Memory B cell (primary cell): ENCODE results near the gene MUC6.

Experiments used
- ATAC-seq: fragments of 150-1000 bp; cut with Tn5 transposase; 2 replicates; pipeline ENCODE4 v1.10.0; 2021; ENCODE audit warnings: low read depth, mild to moderate bottlenecking, moderate library complexity
- DNase-seq, 2 donors: peaks; one replicate each; pipeline ENCODE4 v3.0.0; 2022; ENCODE audit warnings: low spot score in 2 of 2
- H3K27ac Mint-ChIP-seq: one replicate; pipeline ENCODE4 v1.8.0; 2022; ENCODE audit warnings: mild to moderate bottlenecking, moderate library complexity, mixed read lengths
- H3K27me3 Mint-ChIP-seq: one replicate; pipeline ENCODE4 v1.8.0; 2022; ENCODE audit warnings: mixed read lengths
- H3K36me3 Mint-ChIP-seq: one replicate; pipeline ENCODE4 v1.8.0; 2022; ENCODE audit warnings: mild to moderate bottlenecking, mixed read lengths
- H3K4me1 Mint-ChIP-seq: one replicate; pipeline ENCODE4 v1.8.0; 2022; ENCODE audit warnings: mixed read lengths
- H3K4me3 Mint-ChIP-seq: one replicate; pipeline ENCODE4 v1.8.0; 2022; ENCODE audit warnings: mild to moderate bottlenecking, moderate library complexity, mixed read lengths
- H3K9me3 Mint-ChIP-seq: one replicate; pipeline ENCODE4 v1.8.0; 2022; ENCODE audit warnings: mixed read lengths

Gene MUC6

GRCh38 chr11:1030556-1030955 is 6.0 kb downstream of the MUC6 start:
- DNase-seq (no peak), ATAC-seq (no peak)
- Mint-ChIP-seq H3K4me3 (no peak overlapping the region), H3K9me3 (peaks cover 6% of the 10 kb centered on the region), H3K4me1 (no peaks in the 10 kb centered on the region), H3K27ac (no peak overlapping the region), H3K27me3 (no peaks in the 10 kb centered on the region), H3K36me3 (no peaks in the 10 kb centered on the region)

DNA sequence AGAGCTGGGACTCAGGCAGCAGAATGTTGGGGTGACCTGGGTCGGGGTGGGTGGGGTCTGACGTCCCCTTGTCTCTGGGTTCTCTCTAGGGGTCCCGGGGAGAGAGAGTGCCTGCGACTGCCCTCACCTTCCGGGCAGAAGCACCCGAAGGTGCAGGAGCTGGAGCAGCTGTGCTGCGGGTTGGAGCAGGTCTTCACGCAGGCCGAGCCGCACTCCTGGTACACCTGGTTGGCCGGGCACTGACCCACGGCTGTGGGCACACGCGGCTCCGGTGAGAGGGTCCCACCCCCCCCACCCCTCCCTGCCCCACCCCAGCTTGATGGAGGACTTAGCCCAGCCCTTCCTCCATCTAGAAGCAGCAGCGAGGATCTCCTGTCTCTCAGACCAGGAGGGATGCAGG is 6.4 kb downstream of the MUC6 start:
- Mint-ChIP-seq H3K27ac (no peak overlapping the region), H3K9me3 (peaks cover 6% of the 10 kb centered on the region), H3K27me3 (no peaks in the 10 kb centered on the region), H3K36me3 (no peaks in the 10 kb centered on the region), H3K4me1 (no peaks in the 10 kb centered on the region), H3K4me3 (no peak overlapping the region)
- DNase-seq (no peak), ATAC-seq (no peak)

DNA sequence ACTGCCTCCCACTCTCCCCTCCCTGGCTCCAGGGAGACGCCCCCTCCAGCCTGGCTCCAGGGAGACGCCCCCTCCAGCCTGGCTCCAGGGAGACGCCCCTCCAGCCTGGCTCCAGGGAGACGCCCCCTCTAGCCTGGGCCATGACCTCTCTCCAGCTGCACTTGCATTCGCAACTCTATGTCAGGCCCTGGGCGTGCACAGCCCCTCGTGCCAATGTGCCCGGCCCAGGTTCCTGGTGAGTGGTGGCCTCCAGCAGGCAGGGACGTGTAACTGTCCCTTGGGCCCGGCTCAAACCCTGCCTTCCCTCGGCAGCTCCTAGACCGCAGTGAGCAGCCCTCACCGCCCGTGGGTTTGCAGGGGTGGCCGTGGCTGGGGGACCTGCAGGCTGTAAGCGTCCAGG is 6.9 kb downstream of the MUC6 start:
- DNase-seq (no peak), ATAC-seq (no peak)
- Mint-ChIP-seq H3K4me3 (no peak overlapping the region), H3K27me3 (no peaks in the 10 kb centered on the region), H3K36me3 (no peaks in the 10 kb centered on the region), H3K4me1 (no peaks in the 10 kb centered on the region), H3K27ac (no peak overlapping the region), H3K9me3 (peaks cover 6% of the 10 kb centered on the region)

- DNase-seq: no peak
- no peak overlapping the region for H3K27ac Mint-ChIP-seq
- no peaks in the 10 kb centered on the region for H3K4me1 Mint-ChIP-seq
- no peak for ATAC-seq
- peaks cover 6% of the 10 kb centered on the region for H3K9me3 Mint-ChIP-seq
- no peaks in the 10 kb centered on the region for H3K36me3 Mint-ChIP-seq
- no peaks in the 10 kb centered on the region for H3K27me3 Mint-ChIP-seq
- H3K4me3 Mint-ChIP-seq: no peak overlapping the region
Measured at GRCh38 chr11:1029051-1029450, 7.5 kb downstream of the MUC6 start.

DNA sequence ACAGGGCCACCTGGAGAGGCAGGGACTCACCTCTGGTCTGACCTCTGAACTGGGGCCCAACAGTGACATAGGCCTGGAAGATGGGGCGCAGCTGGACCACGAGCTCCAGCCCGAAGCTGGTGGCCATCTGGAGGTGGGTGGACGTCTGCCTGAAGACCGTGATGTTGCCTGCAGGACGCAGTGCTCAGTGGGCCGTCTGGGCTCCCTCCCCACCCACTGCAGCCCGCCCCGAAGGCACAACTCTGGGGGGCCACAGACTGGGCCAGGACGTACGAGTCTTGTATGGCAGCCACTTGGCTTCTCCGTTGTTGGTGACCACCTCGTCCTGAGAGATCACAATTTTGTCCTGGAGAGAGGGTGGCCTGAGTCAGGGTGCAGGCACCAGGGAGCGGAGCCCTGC is 7.9 kb downstream of the MUC6 start:
- DNase-seq (no peak), ATAC-seq (no peak)
- no peak overlapping the region for H3K4me3 Mint-ChIP-seq
- H3K9me3 Mint-ChIP-seq: peaks cover 6% of the 10 kb centered on the region
- no peak overlapping the region for H3K27ac Mint-ChIP-seq
- H3K4me1 Mint-ChIP-seq: no peaks in the 10 kb centered on the region
- H3K36me3 Mint-ChIP-seq: no peaks in the 10 kb centered on the region
- H3K27me3 Mint-ChIP-seq: no peaks in the 10 kb centered on the region

GRCh38 chr11:1028291-1028540 is 8.3 kb downstream of the MUC6 start:
- no peak overlapping the region for H3K27ac Mint-ChIP-seq
- H3K4me1 Mint-ChIP-seq: peaks cover under 1% of the 10 kb centered on the region
- no peaks in the 10 kb centered on the region for H3K27me3 Mint-ChIP-seq
- DNase-seq (no peak), ATAC-seq (no peak)
- H3K9me3 Mint-ChIP-seq: peaks cover 6% of the 10 kb centered on the region
- no peak overlapping the region for H3K4me3 Mint-ChIP-seq
- H3K36me3 Mint-ChIP-seq: peaks cover under 1% of the 10 kb centered on the region

DNA sequence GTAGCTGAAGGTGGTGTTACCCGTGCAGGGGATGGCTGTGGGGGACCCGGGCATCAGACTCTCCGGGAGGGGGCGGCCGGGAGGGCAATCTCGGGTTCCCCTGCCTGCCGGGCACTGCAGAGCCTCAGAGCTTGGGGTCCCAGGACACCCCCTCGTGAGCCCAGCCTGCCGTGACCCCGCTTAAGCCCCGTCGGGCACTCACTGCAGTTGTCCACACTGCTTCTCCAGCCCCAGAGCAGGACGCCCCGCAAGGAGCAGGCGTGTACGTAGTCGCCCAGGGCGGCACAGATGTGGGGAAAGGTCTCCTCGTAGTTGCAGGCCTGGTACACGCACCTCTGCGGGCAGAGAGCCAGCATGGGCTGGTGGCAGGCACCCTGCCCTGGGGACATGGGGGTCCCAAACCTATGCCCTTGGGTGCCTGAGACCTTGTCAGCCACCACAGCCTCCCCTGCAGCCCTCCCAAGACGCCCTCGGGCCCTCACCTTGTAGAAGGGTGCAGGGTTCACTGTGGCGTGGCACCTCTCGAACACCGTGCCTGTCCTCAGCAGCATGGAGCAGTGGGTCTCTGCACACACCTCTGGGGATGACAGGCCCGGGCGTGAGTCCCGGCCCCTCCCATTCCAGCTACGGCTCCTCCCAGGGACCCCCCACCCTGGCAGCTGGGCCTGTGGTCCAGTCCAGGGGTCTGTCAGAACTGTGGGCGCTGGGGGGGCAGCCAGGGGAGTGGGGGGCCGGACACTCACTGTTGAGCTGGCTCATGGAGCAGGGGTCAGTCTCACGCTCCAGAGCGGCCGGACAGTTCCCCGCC is 8.8 kb downstream of the MUC6 start:
- no peak overlapping the region for H3K4me3 Mint-ChIP-seq
- H3K4me1 Mint-ChIP-seq: peaks cover 5% of the 10 kb centered on the region
- ATAC-seq: no peak
- DNase-seq: no peak
- H3K9me3 Mint-ChIP-seq: peaks cover 11% of the 10 kb centered on the region
- H3K27ac Mint-ChIP-seq: no peak overlapping the region
- peaks cover 5% of the 10 kb centered on the region for H3K36me3 Mint-ChIP-seq
- H3K27me3 Mint-ChIP-seq: no peaks in the 10 kb centered on the region

DNA sequence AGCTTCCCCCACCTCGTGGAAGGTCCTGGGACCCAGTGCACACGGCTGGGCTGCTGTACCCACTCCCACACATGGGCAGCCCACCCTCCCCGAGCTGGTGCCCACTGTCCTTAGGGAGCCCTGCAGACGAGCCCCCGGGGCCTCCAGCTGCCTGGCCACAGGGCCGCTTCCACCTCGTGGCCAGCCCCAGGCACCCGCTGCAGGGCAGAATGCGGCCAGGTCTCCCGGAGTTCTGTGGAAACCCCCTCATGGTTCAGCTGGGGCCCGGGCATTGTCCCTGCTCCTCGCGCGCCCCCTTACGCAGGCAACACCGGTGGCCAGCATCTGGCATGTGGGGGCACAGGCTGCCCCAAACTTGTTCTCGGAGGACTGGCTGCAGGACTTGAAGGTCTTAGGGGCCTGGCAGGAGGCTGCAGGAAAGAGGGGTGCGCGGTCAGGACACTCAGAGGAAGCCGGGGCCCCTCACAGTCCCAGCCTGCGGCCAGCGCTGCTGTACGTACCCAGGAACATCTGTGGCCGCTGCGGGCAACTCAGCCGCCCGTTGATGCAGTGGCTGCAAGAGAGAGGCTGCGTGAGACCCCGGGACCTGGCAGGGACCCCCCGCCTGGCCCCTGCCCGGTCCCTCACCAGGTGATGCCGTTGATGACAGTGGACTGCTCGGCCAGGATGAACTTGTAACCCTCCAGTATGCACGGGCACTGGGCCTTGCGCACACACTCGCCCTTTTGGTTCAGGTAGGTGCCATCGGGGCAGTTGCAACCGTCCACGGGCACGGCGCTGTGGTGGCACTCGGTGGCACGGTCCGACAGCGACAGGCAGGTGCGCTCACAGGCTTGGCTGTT is 9.7 kb downstream of the MUC6 start:
- Mint-ChIP-seq H3K9me3 (peaks cover 6% of the 10 kb centered on the region), H3K4me3 (no peak overlapping the region), H3K4me1 (peaks cover 6% of the 10 kb centered on the region), H3K36me3 (peaks cover 7% of the 10 kb centered on the region), H3K27me3 (no peaks in the 10 kb centered on the region), H3K27ac (no peak overlapping the region)
- ATAC-seq (no peak), DNase-seq (no peak)

DNA sequence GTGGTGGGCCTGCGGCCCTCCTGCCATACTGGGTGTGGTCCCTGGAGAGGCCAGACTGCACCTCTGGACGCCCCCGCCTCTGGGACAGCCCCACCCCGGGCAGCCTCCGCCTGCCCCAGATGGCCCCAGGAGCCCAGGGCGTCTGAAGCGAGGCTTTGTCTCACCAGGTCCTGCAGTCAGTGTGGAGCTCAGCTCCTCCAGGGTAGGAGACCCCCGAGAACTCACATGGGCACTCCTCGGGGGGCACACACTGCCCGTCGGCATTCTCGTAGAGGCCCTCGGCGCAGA is 10.4 kb downstream of the MUC6 start:
- H3K9me3 Mint-ChIP-seq: peaks cover 6% of the 10 kb centered on the region
- H3K4me3 Mint-ChIP-seq: no peak overlapping the region
- ATAC-seq (no peak), DNase-seq (no peak)
- H3K27ac Mint-ChIP-seq: no peak overlapping the region
- peaks cover 6% of the 10 kb centered on the region for H3K4me1 Mint-ChIP-seq
- H3K36me3 Mint-ChIP-seq: peaks cover 7% of the 10 kb centered on the region
- H3K27me3 Mint-ChIP-seq: no peaks in the 10 kb centered on the region

GRCh38 chr11:1025410-1026162 is 10.9 kb downstream of the MUC6 start:
- ATAC-seq (no peak), DNase-seq (no peak)
- Mint-ChIP-seq H3K27me3 (no peaks in the 10 kb centered on the region), H3K9me3 (peaks cover 6% of the 10 kb centered on the region), H3K4me1 (peaks cover 6% of the 10 kb centered on the region), H3K4me3 (no peak overlapping the region), H3K36me3 (peaks cover 7% of the 10 kb centered on the region), H3K27ac (no peak overlapping the region)

DNA sequence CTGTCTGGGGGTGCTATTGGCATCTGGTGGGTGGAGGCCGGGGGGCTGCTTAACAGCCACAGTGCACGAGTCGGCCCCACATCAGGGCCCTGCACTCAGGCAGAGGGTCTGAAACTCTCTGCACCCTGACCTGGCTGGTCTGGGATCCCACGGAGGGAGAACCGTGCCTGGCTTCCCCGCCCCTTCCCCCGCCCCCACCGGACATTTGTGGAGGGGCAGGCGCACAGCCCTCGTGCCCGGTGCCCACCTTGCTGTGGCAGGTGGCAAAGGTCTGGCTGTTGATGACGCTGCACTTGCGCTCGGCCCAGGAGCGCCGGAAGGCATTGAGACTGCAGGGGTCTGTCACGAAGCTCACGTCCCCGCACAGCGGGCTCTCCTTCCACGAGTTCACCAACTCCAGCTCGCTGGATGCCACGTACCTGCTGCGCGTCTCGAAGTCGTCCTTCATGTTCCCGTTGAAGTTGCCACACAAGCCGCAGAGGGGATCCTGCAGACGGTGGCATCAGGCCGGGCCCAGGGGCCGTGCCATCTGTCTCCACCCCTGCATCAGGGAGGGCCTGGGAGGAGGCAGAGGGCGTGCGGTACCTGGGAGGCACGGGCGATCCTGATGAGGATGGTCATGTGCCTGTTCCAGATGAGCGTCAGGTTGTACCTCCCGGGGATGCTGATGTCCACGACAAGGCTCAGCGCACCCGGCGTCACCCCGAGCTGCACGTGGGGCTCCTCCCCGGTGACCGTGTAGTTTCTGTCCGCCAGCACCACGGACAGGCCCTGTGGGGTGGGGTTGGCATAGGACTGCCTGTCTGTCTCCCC is 11.7 kb downstream of the MUC6 start:
- Mint-ChIP-seq H3K36me3 (peaks cover 7% of the 10 kb centered on the region), H3K27me3 (no peaks in the 10 kb centered on the region), H3K27ac (no peak overlapping the region), H3K4me1 (peaks cover 6% of the 10 kb centered on the region), H3K9me3 (peaks cover 6% of the 10 kb centered on the region), H3K4me3 (no peak overlapping the region)
- ATAC-seq (no peak), DNase-seq (no peak)

GRCh38 chr11:1023811-1024596 is 12.5 kb downstream of the MUC6 start:
- Mint-ChIP-seq H3K27ac (no peak overlapping the region), H3K4me3 (no peak overlapping the region), H3K9me3 (peaks cover 6% of the 10 kb centered on the region), H3K36me3 (peaks cover 7% of the 10 kb centered on the region), H3K4me1 (peaks cover 6% of the 10 kb centered on the region), H3K27me3 (no peaks in the 10 kb centered on the region)
- DNase-seq: no peak
- ATAC-seq: no peak
